ENCODE data around the gene FOXN3.

Gene FOXN3, protein sequence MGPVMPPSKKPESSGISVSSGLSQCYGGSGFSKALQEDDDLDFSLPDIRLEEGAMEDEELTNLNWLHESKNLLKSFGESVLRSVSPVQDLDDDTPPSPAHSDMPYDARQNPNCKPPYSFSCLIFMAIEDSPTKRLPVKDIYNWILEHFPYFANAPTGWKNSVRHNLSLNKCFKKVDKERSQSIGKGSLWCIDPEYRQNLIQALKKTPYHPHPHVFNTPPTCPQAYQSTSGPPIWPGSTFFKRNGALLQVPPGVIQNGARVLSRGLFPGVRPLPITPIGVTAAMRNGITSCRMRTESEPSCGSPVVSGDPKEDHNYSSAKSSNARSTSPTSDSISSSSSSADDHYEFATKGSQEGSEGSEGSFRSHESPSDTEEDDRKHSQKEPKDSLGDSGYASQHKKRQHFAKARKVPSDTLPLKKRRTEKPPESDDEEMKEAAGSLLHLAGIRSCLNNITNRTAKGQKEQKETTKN

GRCh38 chr14:89417091-89417464 lies at the start of gene FOXN3:
FOXN3 (minus strand) TSS chr14:89417233; CDS start chr14:89412476, 4,757 bp downstream.
- peak; percentile 82 for DNase-seq (ENCODE audit: low spot score)

GRCh38 chr14:89466484-89466883 lies 49.5 kb upstream of the FOXN3 start:
- no peak for DNase-seq (ENCODE audit: low spot score)

GRCh38 chr14:89465876-89466275 lies 48.8 kb upstream of the FOXN3 start:
- DNase-seq (ENCODE audit: low spot score) = no peak

GRCh38 chr14:89461256-89461655 lies 44.2 kb upstream of the FOXN3 start:
- no peak for DNase-seq (ENCODE audit: low spot score)

DNA sequence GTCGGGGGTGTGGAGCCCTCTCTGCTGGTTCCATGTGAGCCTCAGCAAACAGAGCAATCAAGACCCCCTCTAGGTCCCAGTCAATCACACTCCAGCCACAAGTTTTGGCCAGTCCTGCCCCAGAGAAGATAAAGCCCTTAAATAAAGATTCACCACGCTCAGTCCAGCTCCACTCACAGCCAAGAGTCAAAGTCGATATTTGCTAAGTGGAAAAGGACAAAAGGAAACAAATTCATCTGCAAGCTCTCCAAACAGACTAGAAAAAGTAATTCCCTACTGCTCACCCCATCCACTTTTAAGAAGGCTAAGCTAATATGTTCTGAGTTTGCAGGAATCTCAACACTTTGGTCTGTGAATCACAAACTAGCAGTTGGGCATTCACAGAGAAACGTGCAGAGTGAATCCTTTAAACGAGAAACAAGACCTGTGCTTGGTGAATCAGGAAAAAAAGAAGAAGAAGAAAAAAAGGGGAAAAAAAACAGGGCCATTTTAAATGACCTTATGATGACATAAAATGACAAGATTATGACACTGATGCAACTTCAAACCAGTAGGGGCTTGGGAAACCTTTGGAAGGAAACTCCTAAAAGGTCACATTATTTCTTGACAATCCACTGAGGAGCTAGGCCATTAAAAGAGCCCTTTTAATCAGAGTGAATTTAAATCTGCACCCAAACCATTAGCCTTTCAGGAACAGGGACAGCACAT lies 41.8 kb upstream of the FOXN3 start:
- DNase-seq (ENCODE audit: low spot score) = no peak

- no peak for DNase-seq (ENCODE audit: low spot score)
These were observed 40.0 kb upstream of the FOXN3 start for GRCh38 chr14:89457007-89457406.

- no peak for DNase-seq (ENCODE audit: low spot score)
These were observed 38.4 kb upstream of the FOXN3 start for GRCh38 chr14:89455412-89455811.

- DNase-seq (ENCODE audit: low spot score) = no peak
These were observed 38.0 kb upstream of the FOXN3 start for GRCh38 chr14:89454996-89455395.

GRCh38 chr14:89452281-89452680 lies 35.2 kb upstream of the FOXN3 start:
- no peak for DNase-seq (ENCODE audit: low spot score)

GRCh38 chr14:89451229-89451628 lies 34.2 kb upstream of the FOXN3 start:
- DNase-seq (ENCODE audit: low spot score) = no peak

DNA sequence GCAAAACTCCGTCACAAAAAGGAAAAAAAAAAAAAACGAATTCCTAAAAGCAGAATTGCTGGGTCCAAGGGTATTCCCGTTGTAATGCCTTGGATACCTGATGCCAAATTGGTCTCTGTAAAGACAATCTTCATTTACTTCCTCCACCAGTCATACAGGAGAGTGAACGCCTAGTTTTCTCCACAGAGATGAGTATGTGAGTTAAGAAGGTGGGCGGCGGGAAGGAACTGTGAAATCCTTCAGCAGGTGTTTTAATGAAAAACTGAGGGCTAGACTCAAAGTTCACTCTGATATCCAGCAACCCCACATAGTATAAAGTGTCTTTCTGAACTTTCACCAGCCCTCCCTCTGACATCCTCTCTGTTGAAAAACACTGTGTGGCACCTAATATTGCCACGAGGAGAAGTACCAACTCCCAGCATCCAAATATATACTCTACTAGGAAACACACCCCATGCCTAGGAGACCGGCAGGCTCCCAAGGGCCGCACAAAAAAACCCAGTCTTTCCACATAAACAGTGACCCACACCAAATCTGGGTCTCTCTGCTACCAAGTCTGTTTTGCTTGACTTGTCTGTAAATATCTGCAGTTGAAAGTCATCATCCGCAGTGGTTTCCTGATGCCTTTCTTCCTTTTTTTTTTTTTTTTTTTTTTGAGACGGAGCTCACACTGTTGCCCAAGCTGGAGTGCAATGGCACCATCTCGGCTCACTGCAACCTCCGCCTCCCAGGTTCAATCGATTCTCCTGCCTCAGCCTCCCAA lies 30.3 kb upstream of the FOXN3 start:
- no peak for DNase-seq (ENCODE audit: low spot score)

DNA sequence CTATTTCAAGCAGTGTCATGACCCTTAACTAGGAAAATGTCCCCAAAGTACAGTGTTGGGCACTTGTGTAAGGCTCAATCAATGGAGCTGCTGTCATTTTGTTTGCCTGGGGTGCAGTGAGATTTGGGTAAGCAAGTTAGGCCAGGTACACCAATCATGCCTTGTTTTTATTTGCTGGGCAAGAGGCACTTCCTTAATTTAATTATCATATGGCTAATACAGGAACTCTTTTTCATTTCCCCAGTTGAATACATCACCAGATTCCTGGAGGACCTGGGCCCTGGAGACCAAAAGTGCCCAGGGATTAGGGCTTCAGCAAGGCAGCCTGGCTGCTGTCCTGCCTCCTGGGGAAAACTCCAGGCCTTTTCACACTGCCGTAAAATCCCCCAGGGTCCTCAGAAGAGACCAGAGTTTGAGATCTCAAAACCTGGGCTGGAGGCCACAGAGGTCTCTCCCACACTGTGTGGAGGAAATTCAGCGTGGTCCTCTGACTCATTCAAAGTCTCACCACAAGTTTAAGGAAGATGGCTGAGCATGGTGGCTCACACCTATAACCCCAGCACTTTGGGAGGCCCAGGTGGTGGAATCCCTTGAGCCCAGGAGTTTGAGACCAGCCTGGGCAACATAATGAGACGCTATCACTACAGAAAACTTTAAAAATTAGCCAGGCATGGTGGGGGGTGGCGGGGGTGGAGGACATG lies 28.4 kb upstream of the FOXN3 start:
- DNase-seq (ENCODE audit: low spot score) = no peak

DNA sequence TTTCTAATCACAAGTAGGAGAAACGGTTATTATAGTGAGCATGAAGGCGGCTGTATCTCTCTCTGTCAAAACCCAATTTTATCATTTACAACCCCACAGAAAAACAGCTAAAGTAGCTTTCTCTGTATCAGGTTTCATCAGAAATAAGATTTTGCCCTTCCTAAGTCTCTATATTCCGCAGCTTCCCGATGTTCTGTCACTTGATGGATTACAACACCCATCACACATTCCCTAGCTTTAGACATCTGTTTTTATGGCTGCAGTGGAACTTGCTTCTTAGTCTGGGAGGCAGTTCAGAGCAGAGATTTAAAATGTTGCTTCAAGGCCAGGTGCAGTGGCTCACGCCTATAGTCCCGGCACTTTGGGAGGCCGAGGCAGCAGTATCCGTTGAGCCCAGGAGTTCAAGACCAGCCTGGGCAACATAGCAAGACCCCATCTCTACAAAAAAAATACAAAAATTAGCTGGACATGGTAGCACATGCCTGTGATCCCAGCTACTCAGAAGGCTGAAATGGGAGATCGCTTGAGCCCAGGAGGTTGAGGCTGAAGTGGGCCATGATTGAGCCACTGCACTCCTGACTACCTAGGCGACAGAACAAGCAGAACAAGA lies 27.6 kb upstream of the FOXN3 start:
- DNase-seq (ENCODE audit: low spot score) = no peak

DNA sequence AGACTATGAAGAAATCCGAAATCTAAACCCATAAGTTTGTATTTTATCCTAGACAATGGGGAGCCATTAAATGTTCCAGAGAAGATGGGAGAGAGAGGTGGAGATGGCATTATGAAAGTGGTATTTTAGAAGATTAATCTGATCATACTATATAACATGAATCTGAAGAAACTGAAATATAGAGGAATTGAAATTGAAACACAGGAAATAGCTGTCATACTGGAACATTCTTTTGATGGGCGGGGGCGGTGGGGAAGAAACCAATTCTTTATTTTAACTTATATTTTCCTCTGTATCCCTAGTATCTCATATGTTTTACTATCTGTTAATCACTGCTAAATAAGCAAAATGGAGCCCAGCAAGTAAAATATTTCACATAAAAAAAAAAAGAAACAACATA lies 27.0 kb upstream of the FOXN3 start:
- no peak for DNase-seq (ENCODE audit: low spot score)

DNA sequence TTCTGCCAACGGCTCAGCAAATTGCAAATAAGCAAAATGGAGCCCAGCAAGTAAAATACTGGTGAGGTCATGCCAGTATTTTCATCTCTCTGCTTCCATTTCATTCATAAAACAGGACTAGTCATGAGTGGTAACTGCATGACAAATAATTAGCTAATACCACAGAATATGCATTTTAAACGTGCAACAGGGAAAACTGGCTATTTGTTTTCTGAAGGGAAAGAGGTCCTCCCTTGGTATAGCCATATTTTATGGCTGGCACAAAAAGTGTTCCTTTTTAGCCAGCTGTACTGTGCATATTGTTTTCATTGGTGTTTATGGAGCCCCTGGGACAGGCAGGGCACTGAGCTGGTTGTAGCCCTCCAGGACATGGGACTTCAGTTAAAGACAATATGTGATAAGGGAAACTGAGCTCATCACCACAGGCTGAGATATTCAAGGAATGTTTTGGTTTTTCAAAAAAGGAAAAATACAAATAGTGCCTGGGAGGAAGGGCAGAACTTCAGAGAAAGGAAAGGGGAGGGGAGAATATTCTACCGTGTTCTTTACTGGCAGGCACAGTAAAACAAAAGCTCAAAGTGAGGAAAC lies 26.1 kb upstream of the FOXN3 start:
- no peak for DNase-seq (ENCODE audit: low spot score)

GRCh38 chr14:89442280-89442679 lies 25.2 kb upstream of the FOXN3 start:
- no peak for DNase-seq (ENCODE audit: low spot score)

DNA sequence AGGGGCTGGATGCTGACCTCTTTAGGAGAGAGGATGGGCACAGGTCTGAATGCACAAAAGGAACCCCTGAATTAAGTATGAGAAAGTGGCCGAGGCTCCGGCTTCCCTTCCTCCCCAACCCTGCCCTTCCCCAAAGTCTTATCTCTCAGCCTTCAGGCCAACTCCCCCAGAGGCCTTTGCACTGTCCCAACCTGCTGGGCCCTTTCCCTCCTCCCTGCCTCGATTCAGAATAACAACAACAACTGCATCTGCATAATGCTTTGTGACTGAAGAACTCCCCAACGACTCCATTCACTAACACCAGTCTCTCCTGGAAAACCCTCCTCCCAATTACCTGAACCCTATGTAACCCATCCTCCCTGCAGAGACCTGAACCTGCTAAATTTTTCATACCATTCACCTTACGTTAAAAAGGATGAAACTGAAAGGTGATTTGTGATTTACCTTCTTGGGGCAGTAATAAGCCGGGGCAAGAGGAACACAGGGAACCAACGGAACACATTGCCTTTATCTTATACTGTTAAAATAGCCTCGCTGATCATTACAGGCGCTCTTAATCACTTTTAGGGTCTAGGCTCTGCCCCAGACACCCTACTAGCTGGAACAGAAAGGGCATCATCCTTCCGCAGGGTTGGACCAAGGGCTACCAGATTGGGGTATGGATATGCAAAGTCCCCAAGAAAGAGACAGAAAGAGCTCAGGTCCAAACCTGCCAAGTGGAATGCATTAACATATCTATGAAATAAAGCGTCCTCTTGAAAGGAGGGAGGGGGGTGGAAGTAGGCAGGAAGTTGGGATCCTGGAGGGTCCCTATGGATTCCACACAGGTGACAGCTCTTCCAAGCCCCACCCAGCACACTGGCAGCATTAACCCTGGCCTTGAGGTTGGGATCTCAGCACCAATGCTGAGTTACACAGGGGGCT lies 24.2 kb upstream of the FOXN3 start:
- no peak for DNase-seq (ENCODE audit: low spot score)

DNA sequence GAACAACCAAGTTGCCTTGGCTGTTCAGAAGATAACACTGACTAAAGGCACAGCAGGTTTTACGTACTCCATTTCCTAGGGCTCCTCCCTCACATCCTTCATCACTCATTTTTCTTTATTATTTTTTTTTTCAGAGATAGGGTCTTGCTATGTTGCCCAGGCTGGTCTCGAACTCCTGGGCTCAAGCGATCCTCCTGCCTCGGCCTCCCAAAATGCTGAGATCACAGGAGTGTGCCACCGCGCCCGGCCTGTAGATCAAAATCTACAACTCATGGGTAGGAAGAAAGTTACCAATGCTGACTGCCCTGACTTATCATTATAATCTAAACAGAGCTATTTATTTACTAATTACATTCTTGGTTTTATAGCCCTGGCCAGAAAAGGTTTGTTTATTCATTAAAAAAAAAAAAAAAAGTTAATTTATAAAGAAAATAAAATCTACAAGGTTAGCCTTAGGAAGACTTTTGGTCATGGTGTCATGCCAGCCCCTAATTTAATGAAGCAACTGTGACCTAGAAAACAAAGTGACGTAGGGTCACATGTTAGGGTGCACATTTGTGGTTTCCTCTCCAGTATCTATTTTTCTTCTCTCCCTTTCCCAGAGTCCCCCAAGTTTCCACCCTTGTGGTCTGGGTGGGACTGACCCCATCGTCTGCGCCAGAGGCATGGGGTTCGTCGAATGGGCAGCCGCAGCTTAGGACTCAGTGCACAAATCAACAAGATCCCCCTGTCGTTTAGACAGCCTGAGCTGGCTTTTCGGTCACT lies 19.0 kb upstream of the FOXN3 start:
- no peak for DNase-seq (ENCODE audit: low spot score)

- DNase-seq (ENCODE audit: low spot score) = no peak
These were observed 18.5 kb upstream of the FOXN3 start for GRCh38 chr14:89435492-89435891.

All from HuH-7 (cell line).